Ovary (tissue), 9 donors: ENCODE measurements around the gene USP32. TPM values are rescaled to one million over a fixed set of nuclear protein-coding genes. Genes with fewer than 3 reads are reported as not detected.

ENCODE experiments used
- DNase-seq, 5 donors: peaks; one replicate each; pipeline ENCODE4 v3.0.0-alpha.2; 2019 to 2020
- H3K27ac ChIP-seq, 2 donors: fragments of 200-600 bp; one replicate each; pipeline versions ENCODE4 v1.5.1 to v1.8.0; 2019 to 2022
- H3K27me3 ChIP-seq: fragments of 200-600 bp; one replicate; pipeline ENCODE4 v1.8.0; 2022
- H3K36me3 ChIP-seq: fragments of 200-600 bp; sonication (generic); one replicate; pipeline ENCODE4 v1.5.1; 2019
- H3K4me1 ChIP-seq: one replicate; pipeline ENCODE4 v1.8.1; 2013; ENCODE audit warnings: mild to moderate bottlenecking, moderate library complexity; ENCODE audit not compliant: insufficient read depth
- H3K4me3 ChIP-seq: fragments of 200-600 bp; sonication (generic); one replicate; pipeline ENCODE4 v1.5.1; 2017
- H3K9me3 ChIP-seq, 2 donors: fragments of 200-600 bp in 1 of 2; sonication (generic) in 1 of 2; one replicate each; pipeline versions ENCODE4 v1.5.1 to v1.8.1; 2013 to 2019; ENCODE audit warnings: mild to moderate bottlenecking in 1 of 2, moderate library complexity in 1 of 2
- EP300 ChIP-seq: sonication (generic); formaldehyde crosslinking; IDR thresholded peaks from one replicate; pipeline ENCODE4 v1.6.1; 2017; ENCODE audit warnings: antibody characterized with exemption
- POLR2A ChIP-seq: fragments of 450-650 bp; IDR thresholded peaks from one replicate; pipeline ENCODE4 v1.6.1; 2017; ENCODE audit warnings: antibody characterized with exemption, mild to moderate bottlenecking, moderate library complexity
- WGBS, 3 donors: extraction: QIAGEN DNeasy Blood & Tissue Kit in 1 of 3; methylation state at CpG; one replicate each; pipeline versions ENCODE4 v1.1.5 to v1.1.7; 2013 to 2017; 5-methylcytosine and 5-hydroxymethylcytosine counted together
- intact Hi-C, 4 donors: fragments of 100-400 bp; cut with DNase I; formaldehyde crosslinking; loops; one replicate each; pipeline versions ENCODE4 v1.11.0 to v1.15.1; 2022 to 2023
- polyA plus RNA-seq, 2 donors: library from polyadenylated mRNA; stranded (reverse); fragments of 200-250 nt in 1 of 2; fragments of 350-450 nt in 1 of 2; fragmentation: Illumina TruSeq in 1 of 2; extraction: RNeasy Lipid Tissue Mini Kit (QIAGEN cat#74804) in 1 of 2; gene quantifications; one replicate each; pipeline ENCODE4 v1.2.3, GENCODE V29; 2013 to 2014
- total RNA-seq, 7 donors: library from RNA; depleted of rRNA in 2 of 7; stranded (reverse); fragments of >200 nt in 2 of 7; fragmentation: NEBNext Ultra II Directional in 3 of 7; extraction: Animal tissue kit (Norgen Biotek cat#: 25700) in 3 of 7; gene quantifications; one replicate each; pipeline versions ENCODE4 v1.1.0 to v1.2.4, GENCODE V29; 2016 to 2023
- TF ChIP-seq, protein P1 (sequence below), 3 donors: fragments of 450-650 bp in 2 of 3; fragments of 200-600 bp in 1 of 3; IDR thresholded peaks; one replicate each; pipeline versions ENCODE4 v1.5.1 to v1.8.0; 2016 to 2022; ENCODE audit warnings: antibody characterized with exemption in 3 of 3, mild to moderate bottlenecking in 1 of 3
- donor health status: DM: no; HTN: no; CAD: no; lungs with moderate emphysema.
- donor health status: DM: no; HTN: no; CAD: no.
- donor health status: Bipolar disorder and iron deficiency.
- donor health status: DM: yes; HTN: yes; CAD: no.
- donor health status: DM: no; HTN: no; CAD: no.
- donor health status: DM: yes; HTN: yes; CAD: no.

The USP32 gene
- total and polyA plus RNA-seq, 9 donors = 8.7 to 37.6 (median 32.9) TPM

DNA sequence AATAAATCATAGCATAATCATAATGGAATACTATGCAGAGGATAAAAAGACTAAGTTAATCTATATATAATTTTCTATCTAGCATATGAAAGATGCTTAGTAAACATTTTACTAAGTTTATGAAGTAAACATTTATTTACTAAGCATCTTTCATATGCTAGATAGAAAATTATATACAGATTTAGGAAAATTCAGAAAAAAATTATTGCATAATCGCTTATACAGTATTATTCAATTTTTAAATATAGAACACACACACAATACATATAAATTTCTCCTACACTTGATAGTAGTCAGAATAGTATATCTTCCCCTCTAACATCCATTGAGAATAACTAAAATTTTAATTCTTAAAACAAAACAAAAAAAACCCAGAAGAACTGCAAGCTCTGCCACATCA lies 131.4 kb downstream of the USP32 start:
- no peaks in the 10 kb centered on the region for H3K36me3 ChIP-seq
- H3K9me3 ChIP-seq = no peaks in the 10 kb centered on the region
- no peak for TF ChIP-seq POLR2A
- TF ChIP-seq, protein P1, sequence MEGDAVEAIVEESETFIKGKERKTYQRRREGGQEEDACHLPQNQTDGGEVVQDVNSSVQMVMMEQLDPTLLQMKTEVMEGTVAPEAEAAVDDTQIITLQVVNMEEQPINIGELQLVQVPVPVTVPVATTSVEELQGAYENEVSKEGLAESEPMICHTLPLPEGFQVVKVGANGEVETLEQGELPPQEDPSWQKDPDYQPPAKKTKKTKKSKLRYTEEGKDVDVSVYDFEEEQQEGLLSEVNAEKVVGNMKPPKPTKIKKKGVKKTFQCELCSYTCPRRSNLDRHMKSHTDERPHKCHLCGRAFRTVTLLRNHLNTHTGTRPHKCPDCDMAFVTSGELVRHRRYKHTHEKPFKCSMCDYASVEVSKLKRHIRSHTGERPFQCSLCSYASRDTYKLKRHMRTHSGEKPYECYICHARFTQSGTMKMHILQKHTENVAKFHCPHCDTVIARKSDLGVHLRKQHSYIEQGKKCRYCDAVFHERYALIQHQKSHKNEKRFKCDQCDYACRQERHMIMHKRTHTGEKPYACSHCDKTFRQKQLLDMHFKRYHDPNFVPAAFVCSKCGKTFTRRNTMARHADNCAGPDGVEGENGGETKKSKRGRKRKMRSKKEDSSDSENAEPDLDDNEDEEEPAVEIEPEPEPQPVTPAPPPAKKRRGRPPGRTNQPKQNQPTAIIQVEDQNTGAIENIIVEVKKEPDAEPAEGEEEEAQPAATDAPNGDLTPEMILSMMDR (IDR thresholded peaks at IDR 0.05) = no peak
- TF ChIP-seq EP300 = no peak
- no peaks in the 10 kb centered on the region for H3K4me1 ChIP-seq
- H3K27me3 ChIP-seq = no peaks in the 10 kb centered on the region
- no peak overlapping the region for H3K4me3 ChIP-seq
- intact Hi-C loops = no loop called here
- no peak overlapping the region for H3K27ac ChIP-seq
- WGBS, 3 donors = 99% methylated on average over 1 of the region's 1 CpG
- DNase-seq = no peak

DNA sequence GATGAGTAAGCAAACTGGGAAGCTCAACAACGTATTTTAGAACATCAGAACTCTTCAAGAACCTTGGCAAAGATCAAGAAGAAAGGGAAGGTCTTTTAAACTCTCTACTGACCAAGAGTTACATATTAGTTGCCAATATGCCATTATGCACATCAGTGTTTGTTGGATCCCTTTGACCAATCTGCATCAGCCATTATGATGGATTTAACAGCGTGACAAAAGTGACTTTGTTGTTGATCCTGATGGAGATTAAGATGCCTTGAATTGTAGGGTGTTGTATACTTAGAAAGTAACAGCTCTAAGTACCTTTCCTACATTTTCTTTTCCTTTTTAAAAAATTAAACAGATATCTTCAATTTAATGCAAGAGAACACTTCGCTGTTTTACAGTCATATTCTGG lies 133.6 kb downstream of the USP32 start:
- Histone ChIP-seq H3K9me3 (no peaks in the 10 kb centered on the region), H3K36me3 (no peaks in the 10 kb centered on the region), H3K4me3 (no peak overlapping the region), H3K4me1 (no peaks in the 10 kb centered on the region), H3K27ac (no peak overlapping the region), H3K27me3 (no peaks in the 10 kb centered on the region)
- no peak for TF ChIP-seq POLR2A
- no peak for TF ChIP-seq EP300
- TF ChIP-seq, protein P1 (IDR thresholded peaks at IDR 0.05) = no peak
- intact Hi-C loops = no loop called here
- DNase-seq = no peak
- WGBS, 3 donors = 85 to 94% (median 91%) methylated on average over 3 of the region's 3 CpGs

DNA sequence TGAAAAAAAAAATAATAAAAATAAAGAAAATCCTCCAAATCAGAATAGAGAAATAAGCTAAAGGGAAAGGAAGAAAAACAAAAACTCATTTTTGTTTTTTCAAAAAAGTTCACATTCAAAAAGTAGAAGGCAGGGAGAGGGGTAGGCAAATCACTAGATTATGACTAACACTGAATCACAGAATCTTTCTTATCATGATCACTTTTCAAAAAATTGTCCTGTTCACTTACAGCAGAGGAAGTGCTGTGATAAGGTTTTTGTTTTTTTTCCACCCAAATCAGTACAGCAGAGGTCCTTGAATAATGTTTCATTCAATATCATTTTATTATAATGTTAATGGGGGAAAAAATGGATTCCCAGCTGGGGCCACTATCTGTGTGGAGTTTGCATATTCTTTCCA lies 135.8 kb downstream of the USP32 start:
- H3K9me3 ChIP-seq = no peaks in the 10 kb centered on the region
- H3K27ac ChIP-seq = no peak overlapping the region
- no peaks in the 10 kb centered on the region for H3K27me3 ChIP-seq
- no peak for DNase-seq
- TF ChIP-seq EP300 = no peak
- TF ChIP-seq POLR2A = no peak
- TF ChIP-seq, protein P1 (IDR thresholded peaks at IDR 0.05) = no peak
- H3K36me3 ChIP-seq = no peaks in the 10 kb centered on the region
- H3K4me1 ChIP-seq = no peaks in the 10 kb centered on the region
- intact Hi-C loops = no loop called here
- no peak overlapping the region for H3K4me3 ChIP-seq

DNA sequence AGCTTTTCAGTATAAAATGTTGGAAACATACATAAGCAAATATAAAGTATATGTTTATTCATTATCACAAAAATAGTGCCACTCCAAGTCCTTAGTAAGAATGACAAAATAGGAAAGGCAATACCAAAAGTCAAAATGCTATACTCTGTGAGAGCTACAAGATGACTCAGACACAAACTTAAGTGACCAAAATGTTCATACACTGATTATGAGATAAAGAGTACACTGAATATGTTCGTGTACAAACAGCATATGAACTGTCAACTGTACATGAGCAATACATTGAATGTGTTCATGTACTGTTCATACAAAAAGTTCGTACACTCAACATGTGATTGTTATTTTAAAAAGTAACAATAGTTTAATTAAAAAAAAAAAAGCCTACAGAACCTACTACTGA lies 138.9 kb downstream of the USP32 start:
- Histone ChIP-seq H3K27ac (no peak overlapping the region), H3K4me3 (no peak overlapping the region), H3K9me3 (no peaks in the 10 kb centered on the region), H3K27me3 (no peaks in the 10 kb centered on the region), H3K36me3 (no peaks in the 10 kb centered on the region), H3K4me1 (no peaks in the 10 kb centered on the region)
- intact Hi-C loops = no loop called here
- 92% methylated on average over 2 of the region's 2 CpGs for WGBS, 3 donors
- TF ChIP-seq EP300 (no peak), POLR2A (no peak)
- TF ChIP-seq, protein P1 (IDR thresholded peaks at IDR 0.05) = no peak
- no peak for DNase-seq

DNA sequence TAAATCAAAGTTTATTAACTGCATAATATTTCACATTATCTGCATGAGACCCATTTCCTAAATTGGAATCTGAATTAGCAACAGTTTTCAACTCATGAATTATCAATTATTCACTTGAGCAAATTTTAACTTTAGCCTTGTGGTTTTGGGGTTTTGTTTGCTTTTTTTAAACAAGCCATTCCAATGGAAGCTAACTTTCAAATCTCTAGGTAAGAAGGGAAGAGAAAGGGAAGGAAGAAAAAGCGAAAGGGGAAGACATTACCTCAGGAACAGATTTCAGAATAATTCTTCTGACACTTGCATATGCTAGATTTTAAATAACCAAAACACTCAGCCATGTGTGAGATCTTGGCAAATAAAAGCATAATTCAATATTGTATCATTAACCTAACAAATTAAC lies 139.5 kb downstream of the USP32 start:
- Histone ChIP-seq H3K27ac (no peak overlapping the region), H3K4me1 (no peaks in the 10 kb centered on the region), H3K9me3 (no peaks in the 10 kb centered on the region), H3K36me3 (no peaks in the 10 kb centered on the region), H3K27me3 (no peaks in the 10 kb centered on the region), H3K4me3 (no peak overlapping the region)
- WGBS, 3 donors = 89 to 93% (median 92%) methylated on average over 1 of the region's 1 CpG
- DNase-seq = no peak
- TF ChIP-seq, protein P1 (IDR thresholded peaks at IDR 0.05) = no peak
- TF ChIP-seq POLR2A (no peak), EP300 (no peak)
- intact Hi-C loops = no loop called here
